AG04449 (cell line): Measurements from ENCODE around the gene SYNCRIP.
"Not testable (repeated sequence)": the region's sequence is repeated elsewhere in the genome, so short reads cannot be mapped to it uniquely, and the experiment has no call there.

Experiments used
- CTCF ChIA-PET: fragments of 350-600 bp; formaldehyde crosslinking; extraction: SDS; loops from one replicate; lab custom pipeline; 2021; ENCODE audit warnings: antibody characterized with exemption; lab: Yijun Ruan, JAX
- POLR2A ChIA-PET: fragments of 400-600, 350-600 bp; formaldehyde crosslinking; extraction: SDS; loops from one replicate; lab custom pipeline; 2020; ENCODE audit warnings: antibody characterized with exemption, inconsistent platforms; lab: Yijun Ruan, JAX
- DNase-seq: peaks from one replicate; pipeline ENCODE4 v3.0.0-alpha.2; 2010; ENCODE audit warnings: low read depth, low spot score
- H3K4me3 ChIP-seq: 2 replicates; pipeline ENCODE4 v1.5.1; 2011; ENCODE audit warnings: low read depth, mild to moderate bottlenecking, control low read depth, low read length
- TF ChIP-seq, protein P1 (sequence below): IDR thresholded peaks from one replicate; pipeline ENCODE4 v1.5.1; 2011; ENCODE audit warnings: mild to moderate bottlenecking, moderate library complexity, low read length, control low read depth, inconsistent platforms; ENCODE audit not compliant: insufficient read depth; ENCODE audit errors: missing control alignments

SYNCRIP gene

DNA sequence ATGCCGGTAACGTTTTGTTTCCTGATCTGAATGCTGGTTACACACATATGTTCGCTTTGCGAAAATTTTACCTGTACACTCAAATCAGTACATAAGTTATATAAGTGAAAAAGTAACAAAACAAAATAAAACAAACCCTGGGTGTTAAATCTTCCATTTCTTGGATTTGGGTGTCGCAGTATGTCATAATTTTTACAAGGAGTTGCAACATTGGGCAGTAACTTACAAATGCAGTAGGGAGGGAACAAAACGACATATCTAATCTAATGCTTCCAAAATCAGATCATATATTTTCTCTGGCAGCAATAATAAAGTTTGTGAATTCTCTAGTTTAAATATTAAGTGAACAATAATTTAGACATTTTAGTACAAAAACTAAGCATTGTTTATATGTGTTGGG lies 74.3 kb downstream of the SYNCRIP start:
- no peak overlapping the region for H3K4me3 ChIP-seq
- no peak for DNase-seq
- TF ChIP-seq, protein P1, sequence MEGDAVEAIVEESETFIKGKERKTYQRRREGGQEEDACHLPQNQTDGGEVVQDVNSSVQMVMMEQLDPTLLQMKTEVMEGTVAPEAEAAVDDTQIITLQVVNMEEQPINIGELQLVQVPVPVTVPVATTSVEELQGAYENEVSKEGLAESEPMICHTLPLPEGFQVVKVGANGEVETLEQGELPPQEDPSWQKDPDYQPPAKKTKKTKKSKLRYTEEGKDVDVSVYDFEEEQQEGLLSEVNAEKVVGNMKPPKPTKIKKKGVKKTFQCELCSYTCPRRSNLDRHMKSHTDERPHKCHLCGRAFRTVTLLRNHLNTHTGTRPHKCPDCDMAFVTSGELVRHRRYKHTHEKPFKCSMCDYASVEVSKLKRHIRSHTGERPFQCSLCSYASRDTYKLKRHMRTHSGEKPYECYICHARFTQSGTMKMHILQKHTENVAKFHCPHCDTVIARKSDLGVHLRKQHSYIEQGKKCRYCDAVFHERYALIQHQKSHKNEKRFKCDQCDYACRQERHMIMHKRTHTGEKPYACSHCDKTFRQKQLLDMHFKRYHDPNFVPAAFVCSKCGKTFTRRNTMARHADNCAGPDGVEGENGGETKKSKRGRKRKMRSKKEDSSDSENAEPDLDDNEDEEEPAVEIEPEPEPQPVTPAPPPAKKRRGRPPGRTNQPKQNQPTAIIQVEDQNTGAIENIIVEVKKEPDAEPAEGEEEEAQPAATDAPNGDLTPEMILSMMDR, result no peak
- POLR2A ChIA-PET, result no interaction called here
- CTCF ChIA-PET, result no interaction called here

DNA sequence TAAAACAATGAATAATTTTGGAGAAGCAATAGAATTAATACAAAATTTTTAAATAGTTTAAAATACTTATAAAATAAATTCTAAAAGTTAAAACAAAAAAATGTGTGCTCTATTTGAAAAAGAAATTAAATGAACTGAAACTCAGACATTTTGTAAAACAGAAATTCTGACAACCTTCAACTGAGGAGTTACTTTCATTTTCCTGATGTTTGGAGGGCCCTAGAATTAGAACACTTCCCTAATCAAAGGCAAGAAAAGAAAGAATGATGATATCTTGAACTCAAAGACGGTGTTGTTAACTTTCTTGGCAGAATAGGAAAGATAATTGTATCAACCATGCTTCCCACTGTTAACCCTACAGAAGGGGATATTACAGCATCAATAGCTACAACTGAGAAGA lies 77.0 kb downstream of the SYNCRIP start:
- CTCF ChIA-PET, result interaction anchor here (0.8 to 1.0 kb wide), 2 partner anchors 28 to 29 kb away, joined by 3 read pairs; no protein-coding TSS in a partner anchor

DNA sequence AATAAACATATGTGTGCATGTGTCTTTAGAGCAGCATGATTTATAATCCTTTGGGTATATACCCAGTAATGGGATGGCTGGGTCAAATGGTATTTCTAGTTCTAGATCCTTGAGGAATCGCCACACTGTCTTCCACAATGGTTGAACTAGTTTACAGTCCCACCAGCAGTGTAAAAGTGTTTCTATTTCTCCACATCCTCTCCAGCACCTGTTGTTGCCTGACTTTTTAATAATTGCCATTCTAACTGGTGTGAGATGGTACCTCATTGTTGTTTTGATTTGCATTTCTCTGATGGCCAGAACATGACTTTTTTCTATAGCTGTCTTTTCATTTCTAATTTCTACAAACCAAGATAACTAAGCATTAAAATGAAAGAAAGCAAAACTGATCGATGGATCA lies 78.5 kb downstream of the SYNCRIP start:
- POLR2A ChIA-PET, CTCF ChIA-PET, H3K4me3 ChIP-seq, DNase-seq: not testable (repeated sequence)

More for the DNA sequence above, 77.0 kb downstream of the SYNCRIP start:
- no peak for DNase-seq
- TF ChIP-seq, protein P1, result no peak
- H3K4me3 ChIP-seq, result no peak overlapping the region
- POLR2A ChIA-PET, result interaction anchor here (1.4 kb wide), 1 partner anchor 113 kb away, joined by 3 read pairs; no protein-coding TSS in a partner anchor
